Ishikawa (cell line): ENCODE measurements around the gene LAMA1.

Experiments
- CEBPB ChIP-seq: IDR thresholded peaks from 2 replicates; pipeline ENCODE4 v1.6.1; 2012
- CREB1 ChIP-seq: IDR thresholded peaks from 2 replicates; pipeline ENCODE4 v1.6.1; 2012; ENCODE audit warnings: low read depth
- EGR1 ChIP-seq: IDR thresholded peaks from 2 replicates; pipeline ENCODE4 v1.6.1; 2012
- EP300 ChIP-seq: IDR thresholded peaks from 2 replicates; pipeline ENCODE4 v1.6.1; 2012; ENCODE audit warnings: borderline replicate concordance
- FOXM1 ChIP-seq: IDR thresholded peaks from 2 replicates; pipeline ENCODE4 v1.6.1; 2012; ENCODE audit warnings: low read depth, borderline replicate concordance
- MAX ChIP-seq: IDR thresholded peaks from 2 replicates; pipeline ENCODE4 v1.6.1; 2012
- NFIC ChIP-seq: IDR thresholded peaks from 2 replicates; pipeline ENCODE4 v1.6.1; 2012
- RAD21 ChIP-seq: IDR thresholded peaks from 2 replicates; pipeline ENCODE4 v1.6.1; 2012; ENCODE audit warnings: low read depth
- REST ChIP-seq: IDR thresholded peaks from 2 replicates; pipeline ENCODE4 v1.6.1; 2012; ENCODE audit warnings: low read depth, mild to moderate bottlenecking
- TAF1 ChIP-seq: IDR thresholded peaks from 2 replicates; pipeline ENCODE4 v1.6.1; 2012; ENCODE audit warnings: low read depth, mild to moderate bottlenecking
- TCF12 ChIP-seq: IDR thresholded peaks from 2 replicates; pipeline ENCODE4 v1.6.1; 2012; ENCODE audit warnings: low read depth
- TEAD4 ChIP-seq: IDR thresholded peaks from 2 replicates; pipeline ENCODE4 v1.6.1; 2012
- USF1 ChIP-seq: IDR thresholded peaks from 2 replicates; pipeline ENCODE4 v1.6.1; 2012
- YY1 ChIP-seq: IDR thresholded peaks from 2 replicates; pipeline ENCODE4 v1.6.1; 2012; ENCODE audit warnings: low read depth
- ZBTB7A ChIP-seq: IDR thresholded peaks from 2 replicates; pipeline ENCODE4 v1.6.1; 2012; ENCODE audit warnings: low read depth

LAMA1 gene

GRCh38 chr18:7155887-7156286 is 38.3 kb upstream of the LAMA1 start:
- TF ChIP-seq MAX (no peak), ZBTB7A (no peak), TAF1 (no peak), YY1 (no peak), FOXM1 (no peak), CREB1 (no peak)

- TF ChIP-seq CEBPB: no peak
- TF ChIP-seq TEAD4: no peak
- no peak for TF ChIP-seq TAF1
- TF ChIP-seq FOXM1: no peak
- no peak for TF ChIP-seq REST
- TF ChIP-seq EP300: no peak
- no peak for TF ChIP-seq NFIC
- no peak for TF ChIP-seq YY1
- TF ChIP-seq ZBTB7A: no peak
- TF ChIP-seq TCF12: no peak
- no peak for TF ChIP-seq MAX
- TF ChIP-seq RAD21: no peak
- no peak for TF ChIP-seq EGR1
- no peak for TF ChIP-seq USF1
- TF ChIP-seq CREB1: no peak
Measured at GRCh38 chr18:7155092-7155491, 37.5 kb upstream of the LAMA1 start.

GRCh38 chr18:7152440-7152839 is 34.8 kb upstream of the LAMA1 start:
- TF ChIP-seq EGR1 (no peak), ZBTB7A (no peak), REST (no peak), NFIC (no peak), CEBPB (no peak), RAD21 (no peak), YY1 (no peak), TAF1 (no peak), CREB1 (no peak), MAX (no peak), TCF12 (no peak), EP300 (no peak), USF1 (no peak), FOXM1 (no peak), TEAD4 (no peak)

- no peak for TF ChIP-seq CREB1
- no peak for TF ChIP-seq TCF12
- no peak for TF ChIP-seq EGR1
- TF ChIP-seq TEAD4: no peak
- no peak for TF ChIP-seq USF1
- no peak for TF ChIP-seq FOXM1
Measured at GRCh38 chr18:7147399-7147798, 29.8 kb upstream of the LAMA1 start.

- no peak for TF ChIP-seq EGR1
- no peak for TF ChIP-seq FOXM1
- no peak for TF ChIP-seq USF1
- TF ChIP-seq YY1: no peak
- TF ChIP-seq MAX: no peak
- TF ChIP-seq REST: no peak
- no peak for TF ChIP-seq EP300
- no peak for TF ChIP-seq CEBPB
- TF ChIP-seq RAD21: no peak
- TF ChIP-seq TAF1: no peak
- TF ChIP-seq CREB1: no peak
- TF ChIP-seq TCF12: no peak
- no peak for TF ChIP-seq ZBTB7A
Measured at GRCh38 chr18:7146067-7146466, 28.5 kb upstream of the LAMA1 start.
